ENCODE results near the gene ASZ1. TPM values are rescaled to one million over a fixed set of nuclear protein-coding genes. Genes with fewer than 3 reads are reported as not detected.

Gene ASZ1
- total RNA-seq, 2 donors from 2014 or later = not detected

GRCh38 chr7:117412946-117413559 lies 14.2 kb downstream of the ASZ1 start:
- Mint-ChIP-seq H3K9me3 (peaks cover 0 to 12% of the 10 kb centered on the region in 2 donors), H3K36me3 (no peaks in the 10 kb centered on the region), H3K27ac (no peak overlapping the region)
- DNase-seq (ENCODE audit: low spot score in 2 of 2) = no peak
- ATAC-seq = no peak

GRCh38 chr7:117412390-117412789 lies 14.9 kb downstream of the ASZ1 start:
- peaks cover 0 to 12% of the 10 kb centered on the region in 2 donors for H3K9me3 Mint-ChIP-seq
- no peak overlapping the region for H3K27ac Mint-ChIP-seq
- no peaks in the 10 kb centered on the region for H3K36me3 Mint-ChIP-seq
- DNase-seq (ENCODE audit: low spot score in 2 of 2) = no peak
- ATAC-seq = no peak

- Mint-ChIP-seq H3K36me3 (no peaks in the 10 kb centered on the region), H3K27ac (no peak overlapping the region), H3K9me3 (peaks cover 0 to 12% of the 10 kb centered on the region in 2 donors)
- no peak for ATAC-seq
- DNase-seq (ENCODE audit: low spot score in 2 of 2) = no peak
Measured at GRCh38 chr7:117411539-117411938, 15.8 kb downstream of the ASZ1 start.

GRCh38 chr7:117408831-117409230 lies 18.5 kb downstream of the ASZ1 start:
- DNase-seq (ENCODE audit: low spot score in 2 of 2) = no peak

GRCh38 chr7:117405519-117405918 lies 21.8 kb downstream of the ASZ1 start:
- no peak for ATAC-seq
- no peaks in the 10 kb centered on the region for H3K9me3 Mint-ChIP-seq

More at GRCh38 chr7:117408831-117409230, 18.5 kb downstream of the ASZ1 start:
- ATAC-seq = no peak
- Mint-ChIP-seq H3K9me3 (peaks cover 0 to 2% of the 10 kb centered on the region in 2 donors), H3K27ac (no peak overlapping the region), H3K36me3 (no peaks in the 10 kb centered on the region)

GRCh38 chr7:117403737-117404136 lies 23.6 kb downstream of the ASZ1 start:
- no peak overlapping the region for H3K27ac Mint-ChIP-seq
- H3K9me3 Mint-ChIP-seq = no peaks in the 10 kb centered on the region
- ATAC-seq = no peak
- no peaks in the 10 kb centered on the region for H3K36me3 Mint-ChIP-seq
- no peak for DNase-seq (ENCODE audit: low spot score in 2 of 2)

More at GRCh38 chr7:117405519-117405918, 21.8 kb downstream of the ASZ1 start:
- H3K36me3 Mint-ChIP-seq = no peaks in the 10 kb centered on the region
- no peak for DNase-seq (ENCODE audit: low spot score in 2 of 2)
- H3K27ac Mint-ChIP-seq = no peak overlapping the region

- DNase-seq (ENCODE audit: low spot score in 2 of 2) (no peak), ATAC-seq (no peak)
- Mint-ChIP-seq H3K36me3 (no peaks in the 10 kb centered on the region), H3K27ac (no peak overlapping the region), H3K9me3 (no peaks in the 10 kb centered on the region)
Measured at GRCh38 chr7:117402109-117402508, 25.2 kb downstream of the ASZ1 start.

GRCh38 chr7:117401293-117402002 lies 25.8 kb downstream of the ASZ1 start:
- DNase-seq (ENCODE audit: low spot score in 2 of 2) = no peak
- Mint-ChIP-seq H3K36me3 (no peaks in the 10 kb centered on the region), H3K9me3 (no peaks in the 10 kb centered on the region), H3K27ac (no peak overlapping the region)
- no peak for ATAC-seq

- ATAC-seq (no peak), DNase-seq (ENCODE audit: low spot score in 2 of 2) (no peak)
- no peak overlapping the region for H3K27ac Mint-ChIP-seq
- H3K9me3 Mint-ChIP-seq = no peaks in the 10 kb centered on the region
- no peaks in the 10 kb centered on the region for H3K36me3 Mint-ChIP-seq
Measured at GRCh38 chr7:117399820-117400422, 27.4 kb downstream of the ASZ1 start.

- DNase-seq (ENCODE audit: low spot score in 2 of 2) = no peak
- ATAC-seq = no peak
- H3K9me3 Mint-ChIP-seq = peaks cover 4 to 5% of the 10 kb centered on the region in 2 donors
- peaks cover 0 to 6% of the 10 kb centered on the region in 2 donors for H3K36me3 Mint-ChIP-seq
- no peak overlapping the region for H3K27ac Mint-ChIP-seq
Measured at GRCh38 chr7:117395743-117396142, 31.6 kb downstream of the ASZ1 start.

GRCh38 chr7:117393781-117394180 lies 33.5 kb downstream of the ASZ1 start:
- ATAC-seq = no peak
- H3K9me3 Mint-ChIP-seq = peaks cover 4 to 5% of the 10 kb centered on the region in 2 donors
- H3K36me3 Mint-ChIP-seq = peaks cover 5 to 6% of the 10 kb centered on the region in 2 donors
- no peak overlapping the region for H3K27ac Mint-ChIP-seq
- no peak for DNase-seq (ENCODE audit: low spot score in 2 of 2)

- H3K36me3 Mint-ChIP-seq = peaks cover 5 to 6% of the 10 kb centered on the region in 2 donors
- DNase-seq (ENCODE audit: low spot score in 2 of 2) (no peak), ATAC-seq (no peak)
- no peak overlapping the region for H3K27ac Mint-ChIP-seq
- H3K9me3 Mint-ChIP-seq = peaks cover 11 to 15% of the 10 kb centered on the region in 2 donors
Measured at GRCh38 chr7:117389871-117390270, 37.4 kb downstream of the ASZ1 start.

GRCh38 chr7:117386110-117386706 lies 41.1 kb downstream of the ASZ1 start:
- no peak for DNase-seq (ENCODE audit: low spot score in 2 of 2)
- Mint-ChIP-seq H3K9me3 (peaks cover 10% of the 10 kb centered on the region in 2 donors), H3K27ac (no peak overlapping the region), H3K36me3 (peaks cover 4 to 5% of the 10 kb centered on the region in 2 donors)
- ATAC-seq = no peak

GRCh38 chr7:117385363-117386109 lies 41.8 kb downstream of the ASZ1 start:
- no peak for DNase-seq (ENCODE audit: low spot score in 2 of 2)
- peaks cover 7 to 10% of the 10 kb centered on the region in 2 donors for H3K9me3 Mint-ChIP-seq
- H3K36me3 Mint-ChIP-seq = peaks cover 0 to 5% of the 10 kb centered on the region in 2 donors
- no peak overlapping the region for H3K27ac Mint-ChIP-seq
- no peak for ATAC-seq

- Mint-ChIP-seq H3K36me3 (peaks cover 0 to 2% of the 10 kb centered on the region in 2 donors), H3K27ac (no peak overlapping the region), H3K9me3 (peaks cover 7 to 10% of the 10 kb centered on the region in 2 donors)
- no peak for ATAC-seq
- no peak for DNase-seq (ENCODE audit: low spot score in 2 of 2)
Measured at GRCh38 chr7:117384688-117385362, 42.5 kb downstream of the ASZ1 start.
